Left cardiac atrium (tissue), 4 donors: Measurements from ENCODE around the gene WWOX. TPM values are rescaled to one million over a fixed set of nuclear protein-coding genes. Genes with fewer than 3 reads are reported as not detected.

Experiments used
- ATAC-seq, 2 donors: fragments of 200-7000 bp; cut with Tn5 transposase; one replicate each; pipeline ENCODE4 v1.9.1; 2020; ENCODE audit warnings: mild to moderate bottlenecking in 2 of 2, moderate library complexity in 2 of 2
- DNase-seq: peaks from one replicate; pipeline ENCODE4 v3.0.0-alpha.2; 2020
- intact Hi-C, 2 donors: fragments of 100-400 bp; cut with DNase I; formaldehyde crosslinking; loops; one replicate each; pipeline versions ENCODE4 v1.14.1 to v1.15.1; 2022 to 2023
- total RNA-seq, 2 donors: library from RNA; stranded (reverse); fragmentation: NEBNext Ultra II Directional; extraction: Animal tissue kit (Norgen Biotek cat#: 25700); gene quantifications; one replicate each; pipeline ENCODE4 v1.2.1, GENCODE V29; 2021
- donor health status: DM: no; HTN: yes; CAD: no.
- donor health status: DM: no; HTN: yes; CAD: no; lungs with severe emphysema.
- donor health status: DM: yes; HTN: yes; CAD: no.
- donor health status: Dilated cardiomyopathy.

The WWOX gene
- total RNA-seq, 2 donors from 2014 or later: 7.6 to 8.6 TPM

DNA sequence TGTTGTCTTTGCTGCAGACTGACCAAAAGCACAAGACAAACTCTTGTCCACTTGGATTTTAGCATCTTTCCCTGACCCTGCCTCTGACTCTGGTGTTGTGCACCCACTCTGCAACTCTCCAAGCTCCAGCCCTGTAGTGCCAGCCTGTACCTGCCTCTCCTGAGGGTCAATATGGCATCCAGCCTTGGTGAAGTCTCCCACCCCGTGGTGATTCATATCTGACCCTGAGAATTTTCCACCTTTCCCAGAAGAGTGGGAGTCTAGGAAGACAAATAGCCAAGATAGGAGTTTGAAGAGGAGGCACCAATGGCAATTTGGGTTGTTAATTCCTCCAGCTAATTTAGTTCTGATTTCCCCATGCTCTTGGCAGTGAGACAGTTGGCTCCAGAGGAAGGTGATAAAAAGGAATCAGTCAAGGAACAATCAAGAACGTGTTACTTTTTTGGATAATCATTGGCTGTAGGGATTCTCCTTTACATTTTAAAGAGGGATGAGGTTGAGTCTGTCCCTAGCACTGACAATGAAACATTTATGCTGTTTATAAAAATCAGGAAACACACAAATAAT lies 1085.1 kb downstream of the WWOX start:
- peak; percentile 41 to 92 for ATAC-seq

DNA sequence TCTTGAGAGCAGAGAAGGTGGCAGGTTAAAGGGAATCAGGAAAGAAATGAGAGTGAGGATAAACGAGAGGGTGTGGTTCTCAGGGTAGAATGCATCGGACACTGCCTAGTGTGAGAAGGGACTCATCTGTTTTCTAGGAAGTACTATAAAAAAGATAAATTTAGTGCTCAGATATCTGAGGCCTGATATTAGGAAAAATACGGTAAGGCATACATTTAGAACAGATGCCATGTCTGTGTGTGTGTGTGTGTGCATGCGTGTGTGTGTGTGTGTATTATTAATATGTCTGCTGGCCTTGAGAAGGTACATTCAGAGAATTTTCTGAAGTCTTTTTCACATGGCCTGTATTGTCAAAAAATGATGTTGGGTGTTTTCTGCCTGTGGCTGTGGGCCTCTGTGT lies 1086.3 kb downstream of the WWOX start:
- intact Hi-C loops: no loop called here
- DNase-seq (no peak), ATAC-seq (no peak)

More for the DNA sequence above, 1085.1 kb downstream of the WWOX start:
- DNase-seq: no peak
- intact Hi-C loops: no loop called here

DNA sequence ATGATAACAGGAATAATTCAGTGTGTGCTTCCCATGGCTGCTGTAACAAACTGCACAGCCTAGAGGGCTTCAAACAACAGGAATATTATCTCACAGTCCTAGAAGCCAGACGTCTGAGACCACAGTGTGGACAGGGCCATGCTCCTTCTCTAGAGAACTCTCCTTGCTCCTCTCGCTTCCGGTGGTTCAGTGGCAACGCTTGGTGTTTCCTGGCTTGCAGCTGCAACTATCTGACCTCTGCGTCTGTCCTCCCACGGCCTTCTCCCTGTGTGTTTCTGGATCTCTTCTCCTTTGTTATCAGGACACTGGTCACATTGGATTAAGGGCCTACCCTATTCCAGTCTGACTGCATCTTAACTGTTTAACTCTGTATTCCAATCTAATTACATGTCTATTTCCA lies 1086.7 kb downstream of the WWOX start:
- DNase-seq: no peak
- ATAC-seq: peak; percentile 56 to 73
- intact Hi-C loops: no loop called here

DNA sequence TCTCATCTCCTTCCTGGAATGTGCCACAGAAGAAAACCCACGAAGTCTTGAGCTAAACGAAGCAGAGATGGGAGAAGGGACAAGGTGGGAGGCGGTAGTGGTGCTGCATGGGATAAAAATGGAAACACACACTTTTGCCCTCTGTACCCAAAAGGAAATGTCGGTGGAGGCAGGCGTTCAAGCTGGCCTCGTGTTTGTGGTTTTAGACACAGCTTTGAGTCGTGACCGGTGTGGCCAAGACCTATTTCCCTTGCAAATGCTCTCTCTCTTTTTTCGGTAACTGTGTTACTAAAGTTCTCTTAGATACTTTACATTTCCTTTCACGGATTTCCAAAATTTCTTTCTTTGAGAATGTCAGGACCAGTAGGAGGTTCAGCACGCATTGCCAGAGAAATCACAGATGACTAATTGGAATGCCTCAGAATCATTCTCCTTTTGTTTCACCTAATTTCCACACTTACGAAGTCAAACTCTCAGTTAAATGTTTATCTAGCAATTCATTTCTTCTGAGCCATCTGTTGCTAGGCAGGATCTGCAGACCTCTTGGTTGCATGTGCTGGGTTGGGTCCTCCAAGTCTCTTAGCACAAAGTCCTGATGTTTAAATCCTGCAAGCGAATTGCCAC lies 1088.8 kb downstream of the WWOX start:
- ATAC-seq: no peak
- no peak for DNase-seq
- intact Hi-C loops: no loop called here

DNA sequence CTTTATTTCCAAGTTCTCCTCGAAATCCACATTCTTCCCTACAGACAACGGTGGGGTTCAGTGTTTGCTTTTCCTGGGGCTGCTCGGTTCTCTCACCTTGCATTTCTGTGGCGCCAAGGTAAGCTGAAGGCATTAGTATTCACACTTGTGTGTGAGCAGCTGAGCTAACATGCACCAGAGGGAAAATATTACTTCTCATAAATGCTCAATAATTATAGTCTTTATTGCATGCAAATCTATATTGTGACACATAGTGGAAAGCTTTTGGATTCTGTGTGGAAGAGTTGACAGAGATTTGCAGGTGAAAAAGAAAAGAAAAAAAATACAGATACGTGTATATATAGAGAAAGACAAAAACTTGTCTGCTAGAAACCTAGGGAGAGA lies 1089.3 kb downstream of the WWOX start:
- intact Hi-C loops: no loop called here
- DNase-seq (no peak), ATAC-seq (no peak)

DNA sequence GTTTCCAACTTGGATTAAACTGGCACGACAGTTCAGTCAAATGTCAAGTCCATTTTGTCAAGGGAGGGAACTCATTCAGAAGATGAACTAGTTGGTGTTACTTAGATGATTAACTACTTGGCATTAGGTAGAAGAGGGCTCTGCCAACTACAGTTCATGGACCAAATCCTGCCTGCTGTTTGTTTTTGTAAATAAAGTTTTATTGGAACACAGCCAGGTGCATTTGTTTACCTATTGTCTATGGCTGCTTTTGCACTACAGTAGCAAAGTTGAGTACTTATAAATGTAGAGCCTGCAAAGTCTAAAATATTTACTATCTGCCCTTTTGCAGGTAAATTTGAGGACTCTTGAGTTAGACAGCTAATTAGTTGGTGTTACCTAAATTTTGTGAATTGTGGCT lies 1091.1 kb downstream of the WWOX start:
- intact Hi-C loops: no loop called here
- ATAC-seq (no peak), DNase-seq (no peak)

DNA sequence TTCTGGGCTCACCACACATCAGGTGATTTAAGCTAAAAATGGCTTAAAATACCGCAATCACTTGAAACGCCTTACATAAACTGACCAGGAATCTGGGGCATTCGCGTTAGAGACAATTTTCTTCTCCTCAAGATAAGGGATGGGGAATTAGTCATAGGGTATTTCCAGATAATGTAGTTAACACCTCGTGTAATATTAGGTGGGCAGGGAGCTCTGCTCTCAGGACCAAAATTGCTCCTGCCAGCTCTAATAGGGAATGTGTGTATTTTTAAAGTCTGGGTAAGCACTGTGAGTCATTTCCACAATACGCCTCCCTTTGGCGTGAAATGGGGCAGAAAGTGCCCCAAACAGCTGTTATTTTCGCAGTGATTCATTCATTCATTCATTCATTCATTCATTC lies 1092.5 kb downstream of the WWOX start:
- no peak for DNase-seq
- ATAC-seq: peak; percentile 71 to 97
- intact Hi-C loops: no loop called here

DNA sequence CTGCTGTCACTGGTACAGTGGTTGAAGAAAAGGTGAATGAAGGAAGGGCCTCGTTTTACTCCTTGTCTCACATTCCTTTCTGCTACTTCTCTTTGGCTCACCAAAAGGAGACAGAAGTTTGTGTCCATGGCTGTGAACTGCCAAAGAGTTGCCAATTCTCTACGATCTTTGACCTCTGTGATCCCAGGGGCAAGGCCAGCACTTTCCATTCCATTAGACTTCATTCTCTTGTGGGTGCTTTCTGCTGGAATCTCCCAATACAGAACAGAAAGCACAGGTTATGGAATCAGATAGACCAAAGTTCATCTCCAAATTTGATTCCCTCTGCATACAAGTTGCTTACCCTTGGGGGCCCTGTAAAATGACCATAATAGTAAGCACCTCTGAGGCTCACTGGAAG lies 1093.5 kb downstream of the WWOX start:
- DNase-seq (no peak), ATAC-seq (no peak)
- intact Hi-C loops: no loop called here

DNA sequence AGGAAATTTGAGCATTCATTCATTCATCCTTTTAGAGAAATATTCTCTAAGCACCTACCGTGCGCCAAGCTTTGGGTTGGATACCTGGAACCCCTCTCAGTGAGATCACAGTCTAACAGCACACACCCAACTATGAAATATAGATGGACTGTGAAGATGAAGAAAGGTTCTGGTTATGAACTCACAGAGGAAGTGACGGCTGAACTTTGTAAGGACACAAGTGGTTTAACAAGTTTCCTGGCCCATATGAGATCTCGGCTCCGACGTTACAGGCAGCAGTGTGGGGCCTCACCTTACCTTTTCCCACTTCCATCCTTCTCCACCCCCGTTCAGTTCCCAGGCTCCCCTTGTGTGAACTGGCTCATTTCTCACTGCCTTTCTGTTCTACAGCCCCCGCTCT lies 1094.8 kb downstream of the WWOX start:
- ATAC-seq: no peak
- no peak for DNase-seq
- intact Hi-C loops: no loop called here

DNA sequence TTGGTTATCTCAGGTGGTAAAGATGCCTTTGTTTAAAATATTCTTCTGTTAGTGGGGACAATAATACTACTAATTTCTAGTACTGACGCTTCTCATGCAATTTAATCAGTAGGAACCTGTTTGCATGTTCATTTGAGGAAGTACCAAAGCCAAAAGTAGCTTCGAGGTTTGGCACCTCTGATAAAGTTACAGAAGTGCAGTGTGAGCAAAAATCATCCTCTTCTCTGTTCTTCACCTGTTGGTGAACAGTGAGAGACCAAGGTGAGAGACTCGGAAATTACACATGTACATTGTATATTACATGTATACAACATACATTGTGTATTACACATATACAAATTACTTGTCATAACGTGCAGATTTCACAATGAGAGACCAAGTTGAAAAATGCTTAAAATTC lies 1096.5 kb downstream of the WWOX start:
- ATAC-seq: no peak
- no peak for DNase-seq
- intact Hi-C loops: no loop called here

DNA sequence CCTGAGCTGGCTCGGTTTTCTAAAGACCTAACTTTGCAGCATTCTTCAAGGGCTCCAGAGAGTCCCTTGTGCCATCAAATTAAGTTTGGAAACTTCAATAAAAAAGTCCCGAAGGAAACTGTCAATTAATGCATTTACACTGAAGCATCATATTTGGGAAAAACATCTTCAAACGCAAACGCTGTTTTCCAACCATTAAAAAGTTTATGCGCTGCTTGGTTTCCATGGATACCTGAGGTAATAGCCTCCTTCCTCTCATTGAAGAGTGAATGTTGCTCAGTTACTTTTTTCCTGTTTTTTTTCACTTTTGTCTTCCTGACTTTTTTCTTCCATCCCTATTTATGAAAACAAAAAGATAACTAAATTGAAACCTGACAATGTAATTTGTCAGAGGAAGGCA lies 1102.0 kb downstream of the WWOX start:
- intact Hi-C loops: no loop called here
- ATAC-seq: no peak
- no peak for DNase-seq

DNA sequence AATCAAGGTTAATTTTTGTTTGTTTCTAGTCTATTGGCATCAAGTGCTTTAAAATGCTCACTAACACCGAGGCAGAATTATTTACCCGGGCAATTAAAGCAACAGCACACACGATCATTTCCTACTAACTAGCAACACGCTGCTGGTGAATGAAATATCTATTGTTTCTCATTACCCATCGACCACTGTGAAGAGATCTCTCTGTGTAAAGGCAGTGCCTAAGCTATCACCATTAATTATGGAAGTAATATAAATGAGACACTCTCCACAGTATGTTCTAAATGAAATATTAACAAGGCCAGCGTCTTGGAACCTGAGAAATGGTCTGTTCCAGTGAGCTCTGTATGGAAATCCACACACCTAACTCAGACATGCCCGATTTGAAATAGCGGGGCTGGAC lies 1103.5 kb downstream of the WWOX start:
- intact Hi-C loops: no loop called here
- ATAC-seq (no peak), DNase-seq (no peak)

DNA sequence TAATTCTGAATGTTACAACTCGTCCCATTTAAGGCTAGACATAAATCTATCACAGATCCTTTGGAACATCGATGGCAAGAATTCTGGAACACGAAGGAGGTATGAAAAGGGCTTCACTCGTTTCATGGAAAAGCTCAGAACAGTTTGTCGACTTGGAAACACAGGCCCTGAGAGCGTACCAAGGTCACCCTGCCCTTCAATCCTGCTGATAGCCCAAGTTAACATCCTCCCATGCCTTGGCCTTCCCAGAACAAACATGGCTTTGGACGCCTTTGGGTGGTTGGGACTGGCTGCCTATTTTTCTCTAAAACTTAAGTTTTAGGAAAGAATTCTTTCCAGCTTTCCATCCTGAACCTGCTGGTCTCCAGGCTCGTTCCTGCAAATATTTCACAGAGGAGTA lies 1105.0 kb downstream of the WWOX start:
- ATAC-seq (no peak), DNase-seq (no peak)
- intact Hi-C loops: no loop called here

DNA sequence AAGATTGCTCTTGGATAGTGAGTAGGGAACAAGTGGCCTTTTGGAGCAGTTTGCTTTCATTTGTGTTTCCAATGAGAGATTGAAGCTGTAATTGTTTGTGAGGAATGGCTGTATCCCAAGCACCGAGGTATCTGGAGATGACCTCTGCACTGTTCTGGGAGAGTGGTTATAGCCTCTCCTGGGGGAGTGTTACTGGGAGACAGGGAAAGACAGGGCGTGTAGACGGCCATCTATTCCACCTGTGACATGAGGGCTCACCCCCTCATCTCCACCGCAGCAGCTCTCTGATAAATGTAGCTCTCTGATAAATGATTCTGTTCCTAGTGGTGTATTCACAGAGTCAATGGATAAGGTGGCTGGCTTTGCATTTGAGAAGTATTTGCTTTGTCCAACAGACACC lies 1107.4 kb downstream of the WWOX start:
- intact Hi-C loops: no loop called here
- no peak for ATAC-seq
- DNase-seq: no peak

DNA sequence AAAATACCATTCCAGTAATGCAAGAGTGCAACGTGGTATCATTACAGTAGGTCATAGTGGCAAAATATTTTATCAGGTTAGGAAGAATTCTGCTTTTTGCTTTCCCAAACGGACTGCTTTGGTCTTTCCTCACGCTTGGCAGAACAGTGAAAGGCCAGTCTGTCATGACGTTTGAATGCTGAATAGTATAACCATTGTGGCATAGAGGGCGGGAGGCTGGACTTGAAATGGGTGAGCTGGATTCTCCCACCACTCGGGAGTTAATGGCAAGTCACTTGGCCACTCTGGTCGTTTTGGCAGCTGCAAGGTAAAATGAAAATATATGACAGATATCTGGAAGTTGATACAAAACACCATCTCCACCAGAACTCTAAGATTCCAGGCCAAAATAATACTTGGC lies 1109.9 kb downstream of the WWOX start:
- ATAC-seq: no peak
- intact Hi-C loops: no loop called here
- DNase-seq: no peak

DNA sequence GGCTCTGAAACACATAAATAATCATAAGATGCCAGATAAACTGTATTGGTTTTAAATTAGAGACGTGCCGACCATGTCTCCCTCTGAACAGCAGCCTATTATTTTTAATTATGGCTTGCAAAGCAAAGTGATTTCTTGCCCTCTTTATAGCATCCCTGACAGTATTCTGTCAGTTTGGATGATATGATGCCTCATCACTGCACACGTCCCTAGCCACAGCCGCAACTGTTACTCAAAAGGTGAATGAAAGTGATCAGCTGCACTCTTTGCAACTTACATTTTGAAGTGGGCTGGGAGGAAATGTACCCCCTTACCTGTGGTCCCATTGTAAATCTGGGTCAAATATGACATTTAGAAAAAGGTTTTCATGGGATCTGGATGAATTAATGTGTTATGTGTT lies 1111.2 kb downstream of the WWOX start:
- ATAC-seq (no peak), DNase-seq (no peak)
- intact Hi-C loops: no loop called here

DNA sequence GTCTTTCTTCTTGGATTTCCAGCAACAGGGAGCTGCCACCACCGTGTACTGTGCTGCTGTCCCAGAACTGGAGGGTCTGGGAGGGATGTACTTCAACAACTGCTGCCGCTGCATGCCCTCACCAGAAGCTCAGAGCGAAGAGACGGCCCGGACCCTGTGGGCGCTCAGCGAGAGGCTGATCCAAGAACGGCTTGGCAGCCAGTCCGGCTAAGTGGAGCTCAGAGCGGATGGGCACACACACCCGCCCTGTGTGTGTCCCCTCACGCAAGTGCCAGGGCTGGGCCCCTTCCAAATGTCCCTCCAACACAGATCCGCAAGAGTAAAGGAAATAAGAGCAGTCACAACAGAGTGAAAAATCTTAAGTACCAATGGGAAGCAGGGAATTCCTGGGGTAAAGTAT lies 1112.1 kb downstream of the WWOX start:
- no peak for ATAC-seq
- intact Hi-C loops: no loop called here
- DNase-seq: no peak

DNA sequence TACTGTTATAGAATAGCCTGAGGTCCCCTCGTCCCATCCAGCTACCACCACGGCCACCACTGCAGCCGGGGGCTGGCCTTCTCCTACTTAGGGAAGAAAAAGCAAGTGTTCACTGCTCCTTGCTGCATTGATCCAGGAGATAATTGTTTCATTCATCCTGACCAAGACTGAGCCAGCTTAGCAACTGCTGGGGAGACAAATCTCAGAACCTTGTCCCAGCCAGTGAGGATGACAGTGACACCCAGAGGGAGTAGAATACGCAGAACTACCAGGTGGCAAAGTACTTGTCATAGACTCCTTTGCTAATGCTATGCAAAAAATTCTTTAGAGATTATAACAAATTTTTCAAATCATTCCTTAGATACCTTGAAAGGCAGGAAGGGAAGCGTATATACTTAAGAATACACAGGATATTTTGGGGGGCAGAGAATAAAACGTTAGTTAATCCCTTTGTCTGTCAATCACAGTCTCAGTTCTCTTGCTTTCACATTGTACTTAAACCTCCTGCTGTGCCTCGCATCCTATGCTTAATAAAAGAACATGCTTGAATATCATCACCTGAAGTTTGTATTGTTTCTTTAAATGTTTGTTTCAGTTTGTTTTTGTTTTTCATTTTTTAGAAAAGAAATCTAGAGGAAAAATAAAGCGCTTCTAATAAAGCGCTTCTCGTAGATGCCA lies 1112.8 kb downstream of the WWOX start:
- intact Hi-C loops: no loop called here
- DNase-seq: no peak
- ATAC-seq: no peak

DNA sequence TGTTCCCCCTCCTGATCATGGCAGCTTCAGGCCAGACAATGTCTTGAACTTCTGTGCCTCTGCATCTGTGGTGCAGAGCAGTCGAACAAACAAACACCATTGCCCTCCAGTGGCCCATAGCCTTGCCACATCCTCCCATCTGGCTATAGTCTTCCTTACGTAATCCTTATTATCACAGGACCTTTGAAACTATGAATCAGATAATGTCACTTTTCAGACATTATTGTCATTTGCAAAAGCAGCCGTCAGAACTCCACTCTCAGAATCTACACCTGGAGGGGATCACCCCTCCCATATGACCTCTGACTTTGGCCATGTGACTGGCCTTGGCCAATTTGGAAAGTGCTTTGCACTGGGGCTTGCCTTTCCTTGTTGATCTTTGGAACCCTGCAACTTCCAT lies 1113.8 kb downstream of the WWOX start:
- ATAC-seq: no peak
- intact Hi-C loops: no loop called here
- no peak for DNase-seq

DNA sequence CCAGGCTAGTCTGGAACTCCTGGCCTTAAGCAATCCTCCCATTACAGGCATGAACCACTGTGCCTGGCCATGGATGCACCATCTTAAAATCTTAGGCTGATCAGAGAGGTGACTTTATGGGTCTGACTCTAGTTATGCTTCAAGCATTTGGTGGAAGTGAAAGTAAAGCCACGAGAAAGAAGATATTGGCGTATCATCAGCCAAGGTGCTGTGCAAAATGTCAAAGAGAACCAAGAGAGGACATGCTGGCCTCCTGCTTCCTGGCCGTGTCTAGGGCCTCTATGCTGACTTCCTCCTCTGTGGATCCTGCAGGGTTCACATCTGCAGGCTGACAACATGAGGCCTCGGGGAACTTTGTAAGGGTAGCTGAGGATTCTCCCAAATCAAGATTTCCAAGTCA lies 1115.8 kb downstream of the WWOX start:
- intact Hi-C loops: no loop called here
- DNase-seq (no peak), ATAC-seq (no peak)

DNA sequence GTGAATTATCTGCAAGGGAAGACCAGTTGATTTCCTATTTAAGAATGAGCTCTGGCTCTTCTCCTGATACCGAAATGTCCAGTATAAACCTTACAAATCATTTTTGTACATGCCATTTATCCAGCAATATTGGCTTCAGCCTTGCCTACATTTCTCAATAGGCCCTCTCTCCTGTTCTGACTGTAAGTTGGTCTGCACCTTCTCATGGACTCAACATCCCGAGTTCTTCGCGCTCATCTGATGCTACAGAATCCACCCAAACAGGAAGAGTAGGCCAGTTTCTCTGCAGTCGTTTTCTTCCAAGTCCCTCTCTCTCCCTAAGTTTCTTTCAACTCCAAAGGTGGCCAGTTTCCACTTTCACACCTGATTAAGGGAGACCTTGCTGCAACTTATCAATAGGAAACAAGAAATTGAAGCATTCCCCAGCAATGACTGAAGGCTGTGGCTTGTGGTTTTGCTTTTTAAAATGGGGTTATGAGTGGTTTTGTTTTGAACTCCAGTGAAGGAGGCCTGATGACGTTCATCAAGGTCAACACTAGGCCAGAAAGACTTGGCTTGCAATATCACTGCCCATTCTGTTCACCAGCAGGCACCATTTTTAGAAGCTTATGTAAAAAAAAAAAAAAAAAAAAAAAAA lies 1118.0 kb downstream of the WWOX start:
- DNase-seq (no peak), ATAC-seq (no peak)
- intact Hi-C loops: no loop called here
